ENCODE results near the gene RASSF3.

DNA sequence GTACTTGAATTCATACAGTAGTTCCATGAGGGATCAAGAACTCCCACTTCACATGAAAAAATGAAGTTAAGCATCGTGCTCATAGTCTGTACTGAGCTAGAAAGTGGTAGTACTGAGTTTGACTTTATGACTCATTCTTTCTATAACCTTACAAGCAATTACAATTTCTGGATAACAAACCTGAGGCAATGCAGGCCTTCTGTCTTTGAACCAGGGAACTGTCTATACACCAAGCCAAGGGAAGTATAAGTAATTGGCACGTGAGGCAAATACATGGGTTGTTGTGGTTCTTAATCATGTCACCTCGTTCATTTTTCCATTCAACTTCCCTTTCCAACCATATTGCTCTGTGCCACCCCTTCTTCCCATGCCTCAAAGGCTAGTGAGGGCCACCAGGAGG is 132.1 kb downstream of the RASSF3 start:
- TF ChIP-seq POLR2AphosphoS5 (IDR thresholded peaks at IDR 0.05; ENCODE audit: insufficient read depth in 1 of 2, low read depth in 1 of 2) = no peak
- no peak for TF ChIP-seq POLR2A (IDR thresholded peaks at IDR 0.05)
- TF ChIP-seq, protein P1, sequence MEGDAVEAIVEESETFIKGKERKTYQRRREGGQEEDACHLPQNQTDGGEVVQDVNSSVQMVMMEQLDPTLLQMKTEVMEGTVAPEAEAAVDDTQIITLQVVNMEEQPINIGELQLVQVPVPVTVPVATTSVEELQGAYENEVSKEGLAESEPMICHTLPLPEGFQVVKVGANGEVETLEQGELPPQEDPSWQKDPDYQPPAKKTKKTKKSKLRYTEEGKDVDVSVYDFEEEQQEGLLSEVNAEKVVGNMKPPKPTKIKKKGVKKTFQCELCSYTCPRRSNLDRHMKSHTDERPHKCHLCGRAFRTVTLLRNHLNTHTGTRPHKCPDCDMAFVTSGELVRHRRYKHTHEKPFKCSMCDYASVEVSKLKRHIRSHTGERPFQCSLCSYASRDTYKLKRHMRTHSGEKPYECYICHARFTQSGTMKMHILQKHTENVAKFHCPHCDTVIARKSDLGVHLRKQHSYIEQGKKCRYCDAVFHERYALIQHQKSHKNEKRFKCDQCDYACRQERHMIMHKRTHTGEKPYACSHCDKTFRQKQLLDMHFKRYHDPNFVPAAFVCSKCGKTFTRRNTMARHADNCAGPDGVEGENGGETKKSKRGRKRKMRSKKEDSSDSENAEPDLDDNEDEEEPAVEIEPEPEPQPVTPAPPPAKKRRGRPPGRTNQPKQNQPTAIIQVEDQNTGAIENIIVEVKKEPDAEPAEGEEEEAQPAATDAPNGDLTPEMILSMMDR (IDR thresholded peaks at IDR 0.05) = no peak
